Measurements from ENCODE around the gene CHTF18.

Gene CHTF18

GRCh38 chr16:794853-795466 lies 6.5 kb downstream of the CHTF18 start (continued):
- TF ChIP-seq PATZ1 (tag by site-specific recombination; IDR thresholded peaks at IDR 0.05) (no peak), ZNF175 (tag by site-specific recombination; IDR thresholded peaks at IDR 0.05) (no peak), ZNF677 (tag by site-specific recombination; IDR thresholded peaks at IDR 0.05) (no peak)

GRCh38 chr16:795580-796229 lies 7.3 kb downstream of the CHTF18 start:
- Histone ChIP-seq H3K4me1 (ENCODE audit: control insufficient read depth, insufficient read depth, low read length) (peaks cover 2% of the 10 kb centered on the region; the same call in 1 of the 2 replicates), H3K9me3 (ENCODE audit: control insufficient read depth, insufficient read depth, low read depth, low read length) (no peaks in the 10 kb centered on the region), H3K4me3 (ENCODE audit: low read depth, low read length) (no peak overlapping the region), H3K27ac (ENCODE audit: extremely low read depth, low read depth, low read length) (no peak overlapping the region), H3K36me3 (ENCODE audit: control insufficient read depth in 2 of 2, insufficient read depth in 1 of 2, low read length in 2 of 2) (peaks cover 0 to 66% of the 10 kb centered on the region in 2 experiments; a peak in 1 of 3 replicates)
- POLR2A ChIA-PET = interaction anchor here (1.2 kb wide), 1 partner anchor 11 kb away, joined by 4 read pairs; no protein-coding TSS in a partner anchor
- CTCF ChIA-PET = interaction anchor here (0.7 to 1.5 kb wide), 2 partner anchors 11 to 260 kb away, joined by 3 read pairs; no protein-coding TSS in a partner anchor
- no peak for TF ChIP-seq ZNF398 (tag by site-specific recombination; IDR thresholded peaks at IDR 0.05)
- no peak for TF ChIP-seq ZNF571 (tag by site-specific recombination; IDR thresholded peaks at IDR 0.05)
- TF ChIP-seq KLF8 (tag by site-specific recombination; IDR thresholded peaks at IDR 0.05) = peak; percentile 45; the same call in 1 of the 2 replicates
- TF ChIP-seq ZBTB7A (tag by site-specific recombination; IDR thresholded peaks at IDR 0.05; ENCODE audit: low read depth) = no peak
- no peak for TF ChIP-seq ZXDB (tag by site-specific recombination; IDR thresholded peaks at IDR 0.05)
- no peak for TF ChIP-seq REST (tag by site-specific recombination; IDR thresholded peaks at IDR 0.05)
- TF ChIP-seq ZNF555 (tag by site-specific recombination; conservative IDR thresholded peaks at IDR 0.05) = no peak
- TF ChIP-seq ZBTB48 (tag by site-specific recombination; IDR thresholded peaks at IDR 0.05) = no peak
- no peak for TF ChIP-seq ZBTB1 (tag by site-specific recombination; IDR thresholded peaks at IDR 0.05)
- TF ChIP-seq ZBTB20 (tag by site-specific recombination; IDR thresholded peaks at IDR 0.05) = no peak
- no peak for TF ChIP-seq KLF10 (tag by site-specific recombination; IDR thresholded peaks at IDR 0.05)
- no peak for TF ChIP-seq SALL2 (tag by site-specific recombination; IDR thresholded peaks at IDR 0.05; ENCODE audit: borderline replicate concordance)
- TF ChIP-seq OVOL3 (tag by site-specific recombination; IDR thresholded peaks at IDR 0.05) = no peak
- no peak for TF ChIP-seq MZF1 (tag by site-specific recombination; IDR thresholded peaks at IDR 0.05; ENCODE audit: borderline replicate concordance)
- TF ChIP-seq ZNF660 (tag by site-specific recombination; IDR thresholded peaks at IDR 0.05) = no peak
- no peak for TF ChIP-seq ZNF560 (tag by site-specific recombination; IDR thresholded peaks at IDR 0.05; ENCODE audit: borderline replicate concordance)
- TF ChIP-seq ZNF626 (tag by site-specific recombination; IDR thresholded peaks at IDR 0.05) = no peak
- peak; percentile 54 for TF ChIP-seq SCRT2 (tag by site-specific recombination; IDR thresholded peaks at IDR 0.05)
- TF ChIP-seq ZNF138 (tag by site-specific recombination; IDR thresholded peaks at IDR 0.05; ENCODE audit: borderline replicate concordance) = no peak
- TF ChIP-seq ZNF645 (tag by site-specific recombination; IDR thresholded peaks at IDR 0.05) = no peak
- TF ChIP-seq KLF1 (tag by site-specific recombination; IDR thresholded peaks at IDR 0.05) = no peak
- no peak for TF ChIP-seq ZFP37 (tag by site-specific recombination; IDR thresholded peaks at IDR 0.05)
- TF ChIP-seq ZNF658 (tag by site-specific recombination; IDR thresholded peaks at IDR 0.05) = no peak
- no peak for TF ChIP-seq ZNF791 (tag by site-specific recombination; IDR thresholded peaks at IDR 0.05)
- TF ChIP-seq FEZF1 (tag by site-specific recombination; IDR thresholded peaks at IDR 0.05) = peak; percentile 19; the same call in 1 of the 2 replicates
